Measurements from ENCODE around the gene FADS1.

Gene FADS1

DNA sequence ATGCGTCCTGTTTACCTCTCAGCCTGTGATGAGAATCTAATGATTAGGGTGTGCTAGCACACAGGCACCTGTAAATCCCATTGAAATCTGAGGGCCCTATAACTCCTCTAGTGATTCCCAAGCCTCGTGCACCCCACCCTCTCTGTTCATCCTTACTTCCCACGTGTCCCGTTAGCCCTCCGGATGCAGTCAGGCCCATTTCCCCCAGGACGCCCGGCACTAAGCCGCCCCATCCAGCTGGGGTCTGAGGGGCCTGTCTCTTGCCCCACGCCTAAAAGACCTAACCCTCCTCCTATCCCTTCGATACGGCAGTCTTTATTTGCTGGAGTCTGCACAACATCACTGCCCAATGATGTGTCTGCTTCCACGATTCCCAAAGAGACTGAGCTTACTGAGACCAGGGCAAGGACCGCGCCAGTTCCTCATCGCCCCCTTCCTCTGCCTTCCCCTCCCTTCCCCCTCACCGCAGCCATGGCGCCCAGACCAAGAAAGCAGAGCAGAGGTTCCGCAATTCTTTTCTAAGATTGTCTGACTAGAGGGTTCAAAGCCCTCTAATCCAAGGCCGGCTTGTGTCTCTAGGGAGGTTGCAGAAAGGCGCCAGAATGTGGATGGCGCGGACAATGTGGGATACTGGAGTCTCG, 10.2 kb upstream of the FADS1 start:
- peak; percentile 58 for DNase-seq (ENCODE audit: low spot score)

- DNase-seq (ENCODE audit: low spot score), result no peak
Observed at GRCh38 chr11:61820174-61820573, 3.4 kb upstream of the FADS1 start.

GRCh38 chr11:61817471-61818202, 834 bp upstream of the FADS1 start:
- DNase-seq (ENCODE audit: low spot score), result no peak

GRCh38 chr11:61815790-61816735, 740 bp downstream of the FADS1 start:
- peak; percentile 53 for DNase-seq (ENCODE audit: low spot score)

- peak; percentile 94 for DNase-seq (ENCODE audit: low spot score)
Observed at GRCh38 chr11:61814958-61815789, 1.6 kb downstream of the FADS1 start.

GRCh38 chr11:61814247-61814957, 2.4 kb downstream of the FADS1 start:
- DNase-seq (ENCODE audit: low spot score), result no peak

- DNase-seq (ENCODE audit: low spot score), result no peak
Observed at GRCh38 chr11:61812736-61813411, 3.9 kb downstream of the FADS1 start.

DNA sequence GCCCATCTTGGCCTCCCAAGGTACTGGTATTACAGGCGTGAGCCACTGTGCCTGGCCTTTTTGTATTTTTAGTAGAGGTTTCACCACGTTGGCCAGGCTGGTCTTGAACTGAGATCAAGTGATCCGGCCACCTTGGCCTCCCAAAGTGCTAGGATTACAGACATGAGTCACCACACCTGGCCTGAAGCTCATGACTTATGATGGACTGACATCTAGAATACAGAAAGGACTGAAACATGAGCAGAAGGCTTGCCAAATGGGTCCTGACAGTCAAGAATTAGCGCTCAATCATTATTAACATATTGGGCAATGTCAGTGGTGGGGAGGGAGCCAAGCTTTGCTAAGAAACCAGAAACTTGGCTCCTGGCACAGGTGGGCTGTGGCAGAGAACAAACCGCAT, 5.0 kb downstream of the FADS1 start:
- DNase-seq (ENCODE audit: low spot score), result no peak

DNA sequence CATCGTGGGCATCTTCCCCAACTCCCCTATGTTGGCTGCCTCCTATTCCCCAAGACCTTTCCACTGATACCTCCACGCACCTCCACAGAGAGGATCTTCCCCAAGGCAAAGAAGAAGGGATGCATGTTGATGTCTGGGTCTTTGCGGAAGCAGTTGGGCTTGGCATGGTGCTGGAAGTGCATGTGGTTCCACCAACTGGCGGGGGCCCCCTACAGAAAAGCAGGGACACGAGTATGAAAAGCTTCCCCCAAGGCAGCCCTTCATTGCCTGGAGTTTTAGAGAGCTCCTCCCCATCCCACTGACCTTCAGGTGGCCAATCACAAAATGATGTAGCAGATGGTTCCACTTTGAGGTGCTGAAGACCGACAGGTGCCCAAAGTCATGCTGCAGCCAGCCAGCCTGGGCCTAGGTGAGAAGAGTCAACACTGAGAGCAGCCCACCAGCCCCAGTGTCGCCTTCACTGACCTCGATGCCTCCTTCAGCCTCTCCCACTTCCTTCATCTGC, 6.1 kb downstream of the FADS1 start:
- no peak for DNase-seq (ENCODE audit: low spot score)

- no peak for DNase-seq (ENCODE audit: low spot score)
Observed at GRCh38 chr11:61806785-61807184, 10.0 kb downstream of the FADS1 start.

DNA sequence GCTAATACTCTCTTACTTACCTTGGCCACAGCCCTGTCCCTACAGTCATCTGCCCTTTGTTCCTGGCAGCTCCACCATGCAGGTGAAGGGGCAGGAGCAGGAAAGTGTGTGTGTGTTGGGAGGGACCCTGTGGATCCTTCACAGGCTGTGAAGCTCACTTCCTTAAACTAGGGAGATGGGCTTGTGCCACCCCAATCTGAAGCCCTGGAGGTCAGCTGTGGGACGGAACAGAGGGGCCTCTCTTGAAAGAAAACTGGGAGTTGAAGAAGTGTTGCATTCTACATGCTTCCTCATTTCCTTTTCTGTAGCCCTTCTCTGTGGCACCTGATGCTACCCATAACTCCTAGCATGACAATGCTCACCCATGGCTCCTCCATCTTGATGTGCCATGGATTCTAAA, 11.7 kb downstream of the FADS1 start:
- no peak for DNase-seq (ENCODE audit: low spot score)

- no peak for DNase-seq (ENCODE audit: low spot score)
Observed at GRCh38 chr11:61803889-61804647, 12.7 kb downstream of the FADS1 start.

DNA sequence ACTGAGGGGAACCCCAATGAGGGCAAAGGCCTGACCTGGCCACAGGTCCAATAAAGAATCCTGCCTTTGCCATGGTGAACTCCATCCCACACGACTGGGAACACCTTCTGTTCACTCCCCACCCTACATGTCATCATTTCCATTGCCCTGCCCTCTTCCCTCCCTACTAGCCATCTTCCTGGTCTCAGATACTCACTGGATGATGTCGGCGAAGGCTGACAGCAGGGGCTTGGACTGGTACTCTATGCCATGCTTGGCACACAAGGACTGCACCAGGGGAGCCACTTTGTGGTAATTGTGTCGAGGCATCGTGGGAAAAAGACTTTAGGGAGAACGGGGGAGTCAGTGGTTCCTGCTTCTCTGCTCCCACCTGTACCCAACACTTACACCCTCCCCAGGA, 14.2 kb downstream of the FADS1 start:
- no peak for DNase-seq (ENCODE audit: low spot score)

DNA sequence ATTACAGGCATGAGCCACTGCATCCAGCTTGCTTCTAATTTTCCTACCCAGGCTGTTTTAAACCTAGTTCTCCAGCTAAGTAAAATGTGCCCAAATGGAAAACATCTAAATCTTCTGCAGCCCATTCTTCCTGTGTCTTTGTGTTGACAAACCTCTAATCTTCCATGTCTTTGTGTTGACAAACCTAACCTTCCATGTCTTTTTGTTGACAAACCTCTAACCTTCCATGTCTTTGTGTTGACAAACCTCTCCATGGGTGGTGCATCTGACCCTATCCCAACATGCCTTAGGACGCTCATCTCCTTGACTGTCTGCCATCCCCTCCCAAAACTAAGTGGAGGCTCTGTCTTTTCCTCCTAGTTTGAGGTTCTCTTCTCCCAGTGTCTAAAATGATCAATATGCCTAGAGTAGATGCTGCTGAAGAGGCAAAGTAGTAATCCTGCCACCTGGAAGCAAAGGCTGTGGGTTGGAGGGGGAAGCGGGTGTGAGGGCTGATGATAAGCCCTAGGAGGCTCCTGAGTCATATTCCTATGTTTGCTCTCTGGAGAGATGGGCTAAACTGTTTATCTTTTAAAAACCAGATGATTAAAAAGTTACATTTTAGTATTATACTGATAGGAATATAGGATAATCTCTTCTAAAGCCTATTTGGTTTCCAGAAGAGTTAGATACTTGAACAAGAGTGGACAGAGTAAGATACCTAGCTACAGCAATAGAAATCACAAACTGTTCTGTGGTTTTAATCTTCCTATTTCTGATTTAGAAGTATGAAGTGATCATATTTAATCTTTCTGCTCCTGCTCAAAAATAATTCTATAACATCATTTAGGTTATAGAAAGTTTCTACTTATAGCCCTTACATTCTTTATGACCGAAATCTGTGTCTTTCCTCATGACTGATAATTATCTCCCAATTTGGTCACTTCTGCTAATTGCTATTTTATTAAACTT, 16.2 kb downstream of the FADS1 start:
- DNase-seq (ENCODE audit: low spot score), result no peak

DNA sequence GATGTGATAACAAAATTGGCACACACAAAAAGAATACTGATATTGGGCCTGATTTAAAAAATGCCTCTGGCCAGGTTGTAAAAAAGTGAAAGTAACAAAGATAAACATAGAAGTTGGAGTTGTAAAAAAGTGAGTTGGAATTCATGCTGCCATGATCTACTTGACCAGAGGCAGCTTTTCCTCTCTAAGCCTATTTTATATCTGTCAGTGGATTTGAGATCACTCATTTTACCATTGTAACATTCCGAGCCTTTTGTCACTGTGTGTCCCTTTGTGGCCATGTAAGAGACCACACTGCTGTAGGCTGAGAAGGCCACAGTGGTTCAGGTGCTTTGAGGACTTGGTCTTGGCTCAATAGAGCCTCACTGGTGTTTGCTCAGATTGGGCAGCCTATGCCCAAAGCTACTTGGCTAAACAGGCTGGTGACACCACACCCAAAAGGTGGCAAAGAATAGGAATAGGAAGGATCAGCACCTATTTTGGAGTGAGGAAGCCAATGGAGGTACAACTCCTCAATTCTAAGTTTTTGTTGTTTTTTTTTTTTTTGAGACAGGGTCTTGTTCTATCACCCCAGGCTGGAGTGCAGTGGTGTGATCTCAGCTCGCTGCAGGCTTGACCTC, 17.0 kb downstream of the FADS1 start:
- DNase-seq (ENCODE audit: low spot score), result no peak

DNA sequence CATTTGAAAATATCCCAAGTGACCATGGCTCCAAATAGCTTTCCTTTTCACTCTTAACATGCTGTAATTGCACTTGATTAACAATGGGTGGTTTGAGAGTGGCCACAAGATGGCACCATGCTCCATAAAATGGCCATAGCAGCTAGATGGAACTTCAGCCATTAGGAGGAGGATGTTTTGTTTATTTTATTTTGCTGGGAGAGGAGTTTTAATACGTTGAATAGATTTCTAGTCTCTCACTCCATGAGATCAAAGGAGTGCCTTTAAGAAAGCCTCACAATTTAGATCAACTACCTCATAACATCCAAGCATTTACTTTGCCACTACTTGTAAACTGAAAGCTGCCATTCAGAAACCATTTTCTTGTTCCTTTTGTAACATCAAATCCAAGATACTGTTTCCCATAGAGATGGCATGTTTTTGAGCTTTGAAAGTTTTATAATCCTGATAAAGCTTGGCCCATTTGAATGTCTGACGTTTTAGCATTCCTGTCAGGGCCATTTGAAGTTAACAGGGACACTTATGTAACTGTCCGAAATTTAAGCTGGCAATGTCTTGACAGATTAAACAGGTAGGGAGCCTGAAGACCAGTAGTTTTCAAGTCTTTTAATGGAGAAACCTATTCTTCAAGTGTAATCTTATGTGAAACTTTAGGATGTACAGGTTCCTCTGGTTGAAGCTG, 19.4 kb downstream of the FADS1 start:
- peak; percentile 54 for DNase-seq (ENCODE audit: low spot score)

- no peak for DNase-seq (ENCODE audit: low spot score)
Observed at GRCh38 chr11:61795876-61796526, 20.8 kb downstream of the FADS1 start.
